Right lobe of liver (tissue), 4 donors: ENCODE data around the gene ATXN1.

Source experiments
- CTCF ChIP-seq, 4 donors: fragments of 200-600 bp in 3 of 4; fragments of 450-650 bp in 1 of 4; IDR thresholded peaks; one replicate each; pipeline versions ENCODE4 v1.5.1 to v1.8.0; 2016 to 2022; ENCODE audit warnings: antibody characterized with exemption in 4 of 4, mild to moderate bottlenecking in 2 of 4
- POLR2A ChIP-seq: fragments of 450-650 bp; IDR thresholded peaks from one replicate; pipeline ENCODE4 v1.6.1; 2017; ENCODE audit warnings: antibody characterized with exemption, mild to moderate bottlenecking
- donor health status: DM: no; HTN: no; CAD: no.
- donor health status: DM: no; HTN: no; CAD: no.
- donor health status: DM: no; HTN: yes; CAD: no.

DNA sequence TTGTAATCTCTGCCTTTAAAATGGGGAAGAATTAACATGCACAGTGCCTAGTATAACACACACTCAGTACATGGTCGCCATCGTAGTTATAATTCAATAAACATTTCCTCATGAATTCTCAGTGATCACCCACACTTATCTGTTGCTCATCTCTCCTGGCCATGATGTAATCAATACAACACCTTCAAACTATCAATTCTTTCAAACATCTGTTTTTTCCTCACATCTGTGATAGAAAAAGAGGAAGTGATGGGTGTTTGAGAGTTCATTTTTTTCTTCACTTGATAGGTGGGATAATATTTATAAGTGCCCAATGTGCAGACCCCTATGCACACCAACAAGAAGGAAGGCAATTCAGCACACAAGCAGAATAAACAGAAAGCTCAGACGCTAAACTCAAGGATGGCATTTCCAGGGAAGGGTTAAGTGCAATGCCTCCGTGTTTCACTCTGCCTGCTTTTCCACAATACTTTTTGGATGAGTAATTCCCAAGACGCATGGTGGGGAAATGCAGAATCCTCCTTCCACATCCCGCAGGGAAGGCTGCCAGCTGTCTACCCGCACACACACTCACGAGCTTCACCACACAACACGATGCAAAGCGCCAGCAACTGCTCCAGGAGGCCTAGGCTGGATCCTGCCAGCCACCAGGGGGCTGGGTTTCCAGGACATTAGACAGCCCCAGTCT, 422.5 kb downstream of the ATXN1 start:
- TF ChIP-seq CTCF (IDR thresholded peaks at IDR 0.05) = no peak
- TF ChIP-seq POLR2A = no peak
